ENCODE results near the gene SSH2.

SSH2 gene

GRCh38 chr17:29664743-29665480, 265.1 kb downstream of the SSH2 start:
- Histone ChIP-seq H3K4me3 (ENCODE audit: low read depth in 1 of 2, low read length in 2 of 2) (no peak overlapping the region), H3K9ac (ENCODE audit: low read depth, low read length) (no peak overlapping the region), H3K4me2 (ENCODE audit: insufficient read depth, low read length) (no peak overlapping the region), H4K20me1 (ENCODE audit: insufficient read depth, low read length) (no peaks in the 10 kb centered on the region), H3K79me2 (ENCODE audit: insufficient read depth, low read length) (no peaks in the 10 kb centered on the region), H3K27me3 (ENCODE audit: insufficient read depth, low read length, poor library complexity) (no peaks in the 10 kb centered on the region), H2AFZ (ENCODE audit: low read depth, low read length) (no peak overlapping the region), H3K4me1 (ENCODE audit: insufficient read depth, low read length) (no peaks in the 10 kb centered on the region), H3K27ac (ENCODE audit: low read length) (no peak overlapping the region), H3K36me3 (ENCODE audit: insufficient read depth, low read length) (peaks cover 57% of the 10 kb centered on the region), H3K9me3 (ENCODE audit: insufficient read depth, low read length, severe bottlenecking) (no peaks in the 10 kb centered on the region)
- no peak for TF ChIP-seq CTCF (IDR thresholded peaks at IDR 0.05; ENCODE audit: borderline replicate concordance, extremely low read depth, low read length, poor library complexity, severe bottlenecking)
- TF ChIP-seq EZH2 (IDR thresholded peaks at IDR 0.05; ENCODE audit: borderline replicate concordance, low read depth, low read length, severe bottlenecking), result no peak
- no peak for ATAC-seq (ENCODE audit: insufficient read depth, low read depth)
- no peak for DNase-seq

GRCh38 chr17:29663155-29663554, 266.9 kb downstream of the SSH2 start:
- ATAC-seq (ENCODE audit: insufficient read depth, low read depth) (no peak), DNase-seq (no peak)
- Histone ChIP-seq H3K9ac (ENCODE audit: low read depth, low read length) (no peak overlapping the region), H3K27me3 (ENCODE audit: insufficient read depth, low read length, poor library complexity) (no peaks in the 10 kb centered on the region), H3K36me3 (ENCODE audit: insufficient read depth, low read length) (peaks cover 50% of the 10 kb centered on the region), H2AFZ (ENCODE audit: low read depth, low read length) (no peak overlapping the region), H3K4me2 (ENCODE audit: insufficient read depth, low read length) (no peak overlapping the region), H4K20me1 (ENCODE audit: insufficient read depth, low read length) (no peaks in the 10 kb centered on the region), H3K4me1 (ENCODE audit: insufficient read depth, low read length) (no peaks in the 10 kb centered on the region), H3K4me3 (ENCODE audit: low read depth in 1 of 2, low read length in 2 of 2) (no peak overlapping the region), H3K27ac (ENCODE audit: low read length) (no peak overlapping the region), H3K79me2 (ENCODE audit: insufficient read depth, low read length) (no peaks in the 10 kb centered on the region), H3K9me3 (ENCODE audit: insufficient read depth, low read length, severe bottlenecking) (no peaks in the 10 kb centered on the region)
- TF ChIP-seq EZH2 (IDR thresholded peaks at IDR 0.05; ENCODE audit: borderline replicate concordance, low read depth, low read length, severe bottlenecking), result no peak
- no peak for TF ChIP-seq CTCF (IDR thresholded peaks at IDR 0.05; ENCODE audit: borderline replicate concordance, extremely low read depth, low read length, poor library complexity, severe bottlenecking)

GRCh38 chr17:29661213-29661612, 268.8 kb downstream of the SSH2 start:
- H3K4me3 ChIP-seq (ENCODE audit: low read depth in 1 of 2, low read length in 2 of 2), result no peak overlapping the region

More at GRCh38 chr17:29661213-29661612, 268.8 kb downstream of the SSH2 start:
- Histone ChIP-seq H2AFZ (ENCODE audit: low read depth, low read length) (no peak overlapping the region), H3K9me3 (ENCODE audit: insufficient read depth, low read length, severe bottlenecking) (no peaks in the 10 kb centered on the region), H3K27me3 (ENCODE audit: insufficient read depth, low read length, poor library complexity) (no peaks in the 10 kb centered on the region), H3K4me2 (ENCODE audit: insufficient read depth, low read length) (no peak overlapping the region), H3K9ac (ENCODE audit: low read depth, low read length) (no peak overlapping the region), H3K36me3 (ENCODE audit: insufficient read depth, low read length) (peaks cover 32% of the 10 kb centered on the region), H3K27ac (ENCODE audit: low read length) (no peak overlapping the region), H3K79me2 (ENCODE audit: insufficient read depth, low read length) (no peaks in the 10 kb centered on the region), H4K20me1 (ENCODE audit: insufficient read depth, low read length) (no peaks in the 10 kb centered on the region), H3K4me1 (ENCODE audit: insufficient read depth, low read length) (no peaks in the 10 kb centered on the region)
- ATAC-seq (ENCODE audit: insufficient read depth, low read depth) (no peak), DNase-seq (no peak)
- TF ChIP-seq CTCF (IDR thresholded peaks at IDR 0.05; ENCODE audit: borderline replicate concordance, extremely low read depth, low read length, poor library complexity, severe bottlenecking) (no peak), EZH2 (IDR thresholded peaks at IDR 0.05; ENCODE audit: borderline replicate concordance, low read depth, low read length, severe bottlenecking) (no peak)
